Mesenchymal stem cell (in vitro differentiated cells and primary cell): ENCODE data around the gene RAB6A.
"Not testable (repeated sequence)": the region's sequence is repeated elsewhere in the genome, so short reads cannot be mapped to it uniquely, and the experiment has no call there.

ENCODE experiments used
- DNase-seq: peaks from one replicate; pipeline ENCODE4 v3.0.0-alpha.2; 2013
- H2AFZ ChIP-seq: one replicate; pipeline ENCODE4 v1.6.1; 2013; ENCODE audit warnings: low read depth, mild to moderate bottlenecking, control low read depth, inconsistent platforms, low read length, moderate library complexity
- H2AK5ac ChIP-seq: 2 replicates; pipeline ENCODE4 v1.6.1; 2013; ENCODE audit warnings: low read length, moderate library complexity, mild to moderate bottlenecking, inconsistent platforms; ENCODE audit not compliant: severe bottlenecking
- H2BK120ac ChIP-seq: one replicate; pipeline ENCODE4 v1.6.1; 2013; ENCODE audit warnings: low read depth, mild to moderate bottlenecking, inconsistent platforms, low read length, moderate library complexity
- H2BK12ac ChIP-seq, 2 experiments: one replicate each; pipeline ENCODE4 v1.6.1; 2013; ENCODE audit warnings: inconsistent platforms in 2 of 2, low read length in 2 of 2, mild to moderate bottlenecking in 2 of 2, moderate library complexity in 2 of 2, control low read depth in 1 of 2
- H2BK15ac ChIP-seq: one replicate; pipeline ENCODE4 v1.6.1; 2013; ENCODE audit warnings: mild to moderate bottlenecking, low read depth, inconsistent platforms; ENCODE audit not compliant: poor library complexity, severe bottlenecking
- H2BK5ac ChIP-seq: 2 replicates; pipeline ENCODE4 v1.6.1; 2013; ENCODE audit warnings: low read depth, mild to moderate bottlenecking, low read length, control low read depth, inconsistent platforms; ENCODE audit not compliant: poor library complexity, severe bottlenecking
- H3K14ac ChIP-seq, 2 experiments: one replicate each; pipeline ENCODE4 v1.6.1; 2013; ENCODE audit warnings: inconsistent platforms in 2 of 2, low read length in 2 of 2, control low read depth in 1 of 2, mild to moderate bottlenecking in 1 of 2, moderate library complexity in 1 of 2
- H3K18ac ChIP-seq, 2 experiments: one replicate each; pipeline ENCODE4 v1.6.1; 2013; ENCODE audit warnings: inconsistent platforms in 2 of 2, low read length in 2 of 2, control low read depth in 1 of 2, low read depth in 1 of 2, mild to moderate bottlenecking in 1 of 2
- H3K23ac ChIP-seq, 2 experiments: one replicate each; pipeline ENCODE4 v1.6.1; 2013; ENCODE audit warnings: inconsistent platforms in 2 of 2, low read length in 2 of 2, mild to moderate bottlenecking in 2 of 2, moderate library complexity in 2 of 2, control low read depth in 1 of 2
- H3K27ac ChIP-seq: 2 replicates; pipeline ENCODE4 v1.5.1; 2013; ENCODE audit warnings: mild to moderate bottlenecking, moderate library complexity, low read length, control low read depth, inconsistent platforms; ENCODE audit not compliant: poor library complexity, severe bottlenecking
- H3K27me3 ChIP-seq, 2 experiments: 2 replicates each; pipeline versions ENCODE4 v1.6.1 to v1.7.0; 2013; ENCODE audit warnings: low read length in 2 of 2, mild to moderate bottlenecking in 2 of 2, moderate library complexity in 2 of 2, control low read depth in 1 of 2, inconsistent platforms in 1 of 2; ENCODE audit not compliant: control insufficient read depth in 1 of 2, insufficient read depth in 1 of 2
- H3K36me3 ChIP-seq, 2 experiments: 2 replicates each; pipeline versions ENCODE4 v1.6.1 to v1.7.0; 2013; ENCODE audit warnings: low read length in 2 of 2, control low read depth in 1 of 2, inconsistent platforms in 1 of 2, low read depth in 1 of 2, mild to moderate bottlenecking in 1 of 2; ENCODE audit not compliant: insufficient read depth in 2 of 2, control insufficient read depth in 1 of 2
- H3K4ac ChIP-seq, 2 experiments: one replicate each; pipeline ENCODE4 v1.6.1; 2013; ENCODE audit warnings: inconsistent platforms in 2 of 2, low read length in 2 of 2, mild to moderate bottlenecking in 2 of 2, moderate library complexity in 2 of 2, control low read depth in 1 of 2, low read depth in 1 of 2
- H3K4me1 ChIP-seq: 2 replicates; pipeline ENCODE4 v1.6.1; 2013; ENCODE audit warnings: low read depth, low read length, control low read depth; ENCODE audit not compliant: control insufficient read depth, insufficient read depth
- H3K4me2 ChIP-seq: 2 replicates; pipeline ENCODE4 v1.6.1; 2013; ENCODE audit warnings: low read length, mild to moderate bottlenecking, inconsistent platforms; ENCODE audit not compliant: poor library complexity, severe bottlenecking
- H3K4me3 ChIP-seq, 2 experiments: 2 replicates each; pipeline versions ENCODE4 v1.5.1 to v1.7.0; 2013; ENCODE audit warnings: low read length in 2 of 2, mild to moderate bottlenecking in 2 of 2, control low read depth in 1 of 2, low read depth in 1 of 2; ENCODE audit not compliant: insufficient read depth in 1 of 2
- H3K79me1 ChIP-seq: replicated peaks from 2 replicates; pipeline ENCODE4 v1.6.1; 2013; ENCODE audit warnings: mild to moderate bottlenecking, control low read depth, low read length, inconsistent platforms; ENCODE audit not compliant: poor library complexity, severe bottlenecking
- H3K9ac ChIP-seq: 2 replicates; pipeline ENCODE4 v1.7.0; 2013; ENCODE audit warnings: mild to moderate bottlenecking, low read length, moderate library complexity
- H3K9me3 ChIP-seq: 2 replicates; pipeline ENCODE4 v1.7.0; 2013; ENCODE audit warnings: mild to moderate bottlenecking, low read length; ENCODE audit not compliant: control insufficient read depth
- H4K8ac ChIP-seq: one replicate; pipeline ENCODE4 v1.6.1; 2013; ENCODE audit warnings: inconsistent platforms, mild to moderate bottlenecking, low read length, moderate library complexity
- H4K91ac ChIP-seq: one replicate; pipeline ENCODE4 v1.6.1; 2013; ENCODE audit warnings: mild to moderate bottlenecking, low read length, inconsistent platforms
- WGBS: methylation state at CpG from one replicate; pipeline ENCODE4 v1.1.7; 2013; ENCODE audit warnings: mixed read lengths; 5-methylcytosine and 5-hydroxymethylcytosine counted together

RAB6A gene

DNA sequence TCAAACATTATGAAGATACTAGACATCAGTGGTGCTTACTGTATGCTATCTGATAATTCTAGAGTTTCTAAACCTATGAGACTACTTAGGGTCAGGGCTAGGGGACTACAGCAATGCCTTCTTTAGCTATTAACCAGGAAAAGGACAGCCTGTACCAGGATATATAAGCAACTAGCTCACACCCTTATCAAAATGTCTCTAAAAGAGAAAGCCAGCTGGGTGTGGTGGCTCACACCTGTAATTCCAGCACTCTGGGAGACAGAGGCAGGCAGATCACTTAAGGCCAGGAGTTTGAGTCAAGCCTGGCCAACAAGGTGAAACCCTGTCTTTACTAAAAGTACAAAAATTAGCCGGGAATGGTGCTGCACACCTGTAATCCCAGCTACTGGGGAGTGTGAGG lies 55.8 kb downstream of the RAB6A start:
- H3K27ac ChIP-seq, result no peak overlapping the region
- H3K36me3 ChIP-seq, result peaks cover 28 to 82% of the 10 kb centered on the region in 2 experiments
- 93% methylated on average over 1 of the region's 1 CpG for WGBS
- no peak overlapping the region for H3K9ac ChIP-seq
- H3K23ac ChIP-seq, result no peak overlapping the region
- peaks cover 20% of the 10 kb centered on the region for H3K79me1 ChIP-seq
- no peak overlapping the region for H2AFZ ChIP-seq
- no peak overlapping the region for H3K4ac ChIP-seq
- H2BK12ac ChIP-seq, result no peak overlapping the region
- no peak overlapping the region for H3K4me2 ChIP-seq
- no peak overlapping the region for H2BK5ac ChIP-seq
- DNase-seq, result no peak
- H4K91ac ChIP-seq, result no peak overlapping the region
- H3K18ac ChIP-seq, result no peak overlapping the region
- H2BK15ac ChIP-seq, result no peak overlapping the region
- H3K4me3 ChIP-seq, result no peak overlapping the region
- no peak overlapping the region for H3K14ac ChIP-seq
- H2BK120ac ChIP-seq, result no peak overlapping the region
- no peaks in the 10 kb centered on the region for H3K4me1 ChIP-seq
- H3K27me3 ChIP-seq, result no peaks in the 10 kb centered on the region
- H2AK5ac ChIP-seq, result no peak overlapping the region
- H4K8ac ChIP-seq, result no peak overlapping the region
- no peaks in the 10 kb centered on the region for H3K9me3 ChIP-seq

DNA sequence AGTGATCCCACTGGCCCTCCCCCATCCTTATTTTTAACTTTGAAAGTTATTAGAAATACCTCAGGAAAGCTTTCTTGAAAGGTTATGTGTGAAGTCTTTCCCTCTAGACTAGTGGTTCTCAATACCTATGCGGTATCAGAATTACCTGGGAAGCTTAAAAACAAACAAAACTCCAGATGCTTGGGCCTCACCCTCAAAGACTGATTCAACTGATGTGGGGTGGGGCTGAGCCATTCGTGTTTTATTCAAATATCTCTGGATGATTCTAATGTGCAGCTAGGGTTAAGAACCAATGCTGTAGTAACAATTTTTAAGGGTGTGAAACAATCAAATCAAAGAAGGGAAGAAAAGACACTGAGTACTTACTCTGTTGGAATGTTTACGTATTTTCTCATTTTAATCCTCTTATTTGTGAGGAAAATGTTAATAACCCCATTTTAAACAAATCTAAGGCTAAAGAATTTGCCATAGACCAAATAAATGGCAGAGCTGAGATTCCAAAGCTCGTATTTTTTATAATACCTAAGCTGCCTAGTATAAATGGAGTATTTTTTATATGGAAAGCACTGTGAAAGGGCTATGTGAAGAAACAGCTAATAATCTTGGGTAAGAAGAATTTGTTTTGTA lies 66.9 kb downstream of the RAB6A start:
- no peak overlapping the region for H3K18ac ChIP-seq

DNA sequence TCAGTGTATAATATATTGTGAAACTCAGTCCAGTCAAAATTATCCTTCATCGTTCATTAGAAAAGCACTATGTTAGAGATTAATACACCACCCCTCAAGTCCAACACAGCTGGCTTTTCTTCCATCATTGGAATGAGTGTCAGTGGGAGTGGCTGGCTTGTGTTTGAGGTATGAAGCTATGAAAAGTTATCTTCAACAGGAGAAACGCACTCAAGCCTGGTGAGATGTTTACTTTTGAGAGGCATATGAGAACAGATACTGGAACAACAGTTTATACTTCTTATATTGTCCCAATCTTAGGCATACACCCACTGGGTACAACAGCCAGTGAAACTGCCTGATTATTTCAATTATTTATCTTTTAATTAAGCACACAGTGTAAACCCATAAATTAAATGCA lies 80.2 kb downstream of the RAB6A start:
- no peak overlapping the region for H3K4me3 ChIP-seq
- H2BK12ac ChIP-seq, result no peak overlapping the region
- no peak overlapping the region for H3K4ac ChIP-seq
- no peak overlapping the region for H3K9ac ChIP-seq
- H3K27ac ChIP-seq, result no peak overlapping the region
- no peak overlapping the region for H3K18ac ChIP-seq
- no peak overlapping the region for H4K8ac ChIP-seq
- no peak overlapping the region for H3K23ac ChIP-seq
- H2BK120ac ChIP-seq, result no peak overlapping the region
- H2BK15ac ChIP-seq, result no peak overlapping the region
- no peaks in the 10 kb centered on the region for H3K27me3 ChIP-seq
- no CpG with 5 or more reads among the region's 2 CpGs for WGBS
- no peaks in the 10 kb centered on the region for H3K4me1 ChIP-seq
- H2AK5ac ChIP-seq, result no peak overlapping the region
- no peak overlapping the region for H3K4me2 ChIP-seq
- H3K36me3 ChIP-seq, result peaks cover 26 to 81% of the 10 kb centered on the region in 2 experiments
- no peak overlapping the region for H4K91ac ChIP-seq
- no peak overlapping the region for H2AFZ ChIP-seq
- no peak for DNase-seq
- H2BK5ac ChIP-seq, result no peak overlapping the region
- no peaks in the 10 kb centered on the region for H3K9me3 ChIP-seq
- peaks cover 11% of the 10 kb centered on the region for H3K79me1 ChIP-seq
- no peak overlapping the region for H3K14ac ChIP-seq

More for the DNA sequence above, 66.9 kb downstream of the RAB6A start:
- H2BK15ac ChIP-seq, result no peak overlapping the region
- no peak overlapping the region for H3K14ac ChIP-seq
- no peak overlapping the region for H3K9ac ChIP-seq
- H3K79me1 ChIP-seq, result peaks cover 21% of the 10 kb centered on the region
- H3K4ac ChIP-seq, result no peak overlapping the region
- no peak overlapping the region for H3K27ac ChIP-seq
- H2AFZ ChIP-seq, result no peak overlapping the region
- H2BK12ac ChIP-seq, result no peak overlapping the region
- DNase-seq, result no peak
- no peak overlapping the region for H2AK5ac ChIP-seq
- H3K4me2 ChIP-seq, result no peak overlapping the region
- no peak overlapping the region for H2BK5ac ChIP-seq
- H4K8ac ChIP-seq, result no peak overlapping the region
- H2BK120ac ChIP-seq, result no peak overlapping the region
- 100% methylated on average over 2 of the region's 4 CpGs for WGBS
- H3K4me3 ChIP-seq, result no peak overlapping the region
- no peak overlapping the region for H3K23ac ChIP-seq
- no peaks in the 10 kb centered on the region for H3K27me3 ChIP-seq
- no peaks in the 10 kb centered on the region for H3K9me3 ChIP-seq
- H3K4me1 ChIP-seq, result peaks cover 3% of the 10 kb centered on the region
- H4K91ac ChIP-seq, result no peak overlapping the region
- H3K36me3 ChIP-seq, result peaks cover 14 to 51% of the 10 kb centered on the region in 2 experiments

- no CpG with 5 or more reads among the region's 5 CpGs for WGBS
- DNase-seq, result not testable (repeated sequence)
Observed at GRCh38 chr11:73676552-73676951, 84.3 kb downstream of the RAB6A start.

More at GRCh38 chr11:73676552-73676951, 84.3 kb downstream of the RAB6A start:
- H2AK5ac ChIP-seq, H2BK15ac ChIP-seq, H3K79me1 ChIP-seq, H2BK120ac ChIP-seq, H3K18ac ChIP-seq, H4K91ac ChIP-seq, H3K14ac ChIP-seq, H2AFZ ChIP-seq, H3K27ac ChIP-seq, H2BK5ac ChIP-seq, H3K23ac ChIP-seq, H2BK12ac ChIP-seq, H3K4me1 ChIP-seq, H4K8ac ChIP-seq, H3K4ac ChIP-seq, H3K9me3 ChIP-seq, H3K9ac ChIP-seq, H3K4me3 ChIP-seq, H3K4me2 ChIP-seq, H3K27me3 ChIP-seq: not testable (repeated sequence)
- peaks cover 27 to 75% of the 10 kb centered on the region in 2 experiments for H3K36me3 ChIP-seq
